HCT116 (cell line): Measurements from ENCODE around the gene CLEC16A. TPM values are rescaled to one million over a fixed set of nuclear protein-coding genes. Genes with fewer than 3 reads are reported as not detected.

Experiments used
- ATAC-seq: fragments of 200-7000 bp; cut with Tn5 transposase; 2 replicates; pipeline ENCODE4 v1.9.1; 2020; ENCODE audit warnings: mild to moderate bottlenecking, moderate library complexity
- BruUV-seq: library from RNA; stranded (reverse); fragments of 400-500 nt; replicated peaks from 2 replicates; lab custom pipeline; 2021; lab: Mats Ljungman, UMichigan
- CTCF ChIA-PET: fragments of 300-600 bp; sonication (Branson Sonifier 250); formaldehyde crosslinking; loops from one replicate; lab custom pipeline; 2021; ENCODE audit warnings: antibody characterized with exemption; lab: Charles Lee
- POLR2A ChIA-PET: fragments of 300-600, 350-600 bp; sonication (Branson Sonifier 250); formaldehyde crosslinking; loops from one replicate; lab custom pipeline; 2021; ENCODE audit warnings: antibody characterized with exemption; lab: Charles Lee
- RAD21 ChIA-PET, 2 experiments: fragments of 300-600 bp; sonication (Branson Sonifier 250); formaldehyde crosslinking; loops; one replicate each; lab custom pipeline; 2023; ENCODE audit warnings: low total read pairs in 2 of 2; ENCODE audit not compliant: uncharacterized antibody in 2 of 2, unreplicated experiment in 2 of 2, low non-redundant PET in 1 of 2; lab: Charles Lee
- DNase-seq: peaks from one replicate; pipeline ENCODE4 v3.0.0-alpha.2; 2010; ENCODE audit warnings: low read depth, low spot score
- H2AFZ ChIP-seq: fragments of 200-600 bp; shearing (Covaris generic), sonication (generic); 2 replicates; pipeline ENCODE4 v1.6.1; 2017; ENCODE audit warnings: low read depth, mixed run types, mixed read lengths, antibody characterized with exemption, low read length; ENCODE audit not compliant: poor library complexity, severe bottlenecking
- H3K27ac ChIP-seq: 2 replicates; pipeline ENCODE4 v1.5.1; 2012; ENCODE audit warnings: low read depth, low read length
- H3K27me3 ChIP-seq: fragments of 200-600 bp; sonication (generic); 2 replicates; pipeline ENCODE4 v1.6.1; 2016; ENCODE audit warnings: mixed run types, low read length, mixed read lengths; ENCODE audit not compliant: insufficient read depth
- H3K36me3 ChIP-seq, 2 experiments: fragments of 200-500 bp in 1 of 2; fragments of 200-600 bp in 1 of 2; sonication (Bioruptor generic) in 1 of 2; sonication (generic) in 1 of 2; 2 replicates each; pipeline versions ENCODE4 v1.5.1 to v1.6.1; 2014 to 2016; ENCODE audit warnings: low read length in 2 of 2, inconsistent platforms in 1 of 2, mixed read lengths in 1 of 2, mixed run types in 1 of 2; ENCODE audit not compliant: insufficient read depth in 2 of 2, control insufficient read depth in 1 of 2
- H3K4me1 ChIP-seq, 2 experiments: fragments of 200-600 bp in 1 of 2; sonication (generic) in 1 of 2; 2 replicates each; pipeline versions ENCODE4 v1.5.1 to v1.6.1; 2012 to 2017; ENCODE audit warnings: low read length in 2 of 2, inconsistent platforms in 1 of 2, mild to moderate bottlenecking in 1 of 2, mixed read lengths in 1 of 2, mixed run types in 1 of 2, moderate library complexity in 1 of 2; ENCODE audit not compliant: insufficient read depth in 2 of 2, control insufficient read depth in 1 of 2
- H3K4me2 ChIP-seq: fragments of 200-600 bp; sonication (generic); 2 replicates; pipeline ENCODE4 v1.6.1; 2017; ENCODE audit warnings: mixed run types, low read length, mixed read lengths
- H3K4me3 ChIP-seq, 2 experiments: fragments of 200-600 bp in 1 of 2; sonication (generic) in 1 of 2; replicated peaks in 1 of 2; 2 replicates each; pipeline ENCODE4 v1.5.1; 2011 to 2016; ENCODE audit warnings: low read length in 2 of 2, control low read depth in 1 of 2, low read depth in 1 of 2, mild to moderate bottlenecking in 1 of 2, mixed read lengths in 1 of 2, mixed run types in 1 of 2
- H3K79me2 ChIP-seq: fragments of 200-600 bp; sonication (generic); 2 replicates; pipeline ENCODE4 v1.6.1; 2017; ENCODE audit warnings: mild to moderate bottlenecking, mixed run types, low read length, moderate library complexity, mixed read lengths; ENCODE audit not compliant: insufficient read depth
- H3K9ac ChIP-seq: fragments of 200-600 bp; sonication (generic); 2 replicates; pipeline ENCODE4 v1.6.1; 2016; ENCODE audit warnings: low read length, mixed read lengths
- H3K9me2 ChIP-seq: fragments of 200-600 bp; sonication (generic), shearing (Covaris generic); 2 replicates; pipeline ENCODE4 v1.6.1; 2017; ENCODE audit warnings: mixed run types, mild to moderate bottlenecking, moderate library complexity; ENCODE audit not compliant: insufficient read depth
- H3K9me3 ChIP-seq, 2 experiments: fragments of 200-500 bp in 1 of 2; fragments of 200-600 bp in 1 of 2; sonication (Bioruptor generic) in 1 of 2; sonication (generic) in 1 of 2; 2 replicates each; pipeline ENCODE4 v1.6.1; 2014 to 2017; ENCODE audit warnings: low read length in 2 of 2, mixed read lengths in 2 of 2, inconsistent platforms in 1 of 2, low read depth in 1 of 2, mild to moderate bottlenecking in 1 of 2, mixed run types in 1 of 2, moderate library complexity in 1 of 2; ENCODE audit not compliant: control insufficient read depth in 1 of 2, insufficient read depth in 1 of 2
- H4K20me1 ChIP-seq: fragments of 200-600 bp; sonication (generic), shearing (Covaris generic); 2 replicates; pipeline ENCODE4 v1.6.1; 2017; ENCODE audit warnings: mixed run types, mild to moderate bottlenecking, moderate library complexity; ENCODE audit not compliant: insufficient read depth
- EGR1 ChIP-seq: IDR thresholded peaks from 2 replicates; pipeline ENCODE4 v1.6.1; 2012; ENCODE audit warnings: low read depth
- ELF1 ChIP-seq: IDR thresholded peaks from 2 replicates; pipeline ENCODE4 v1.6.1; 2012; ENCODE audit warnings: low read depth, borderline replicate concordance
- EZH2 ChIP-seq: fragments of 200-600 bp; sonication (generic); IDR thresholded peaks from 2 replicates; pipeline ENCODE4 v1.6.1; 2017; ENCODE audit warnings: antibody characterized with exemption, mixed run types
- EZH2phosphoT487 ChIP-seq: fragments of 200-600 bp; IDR thresholded peaks from 2 replicates; pipeline ENCODE4 v1.6.1; 2018; ENCODE audit warnings: antibody characterized with exemption, borderline replicate concordance
- POLR2A ChIP-seq: IDR thresholded peaks from 2 replicates; pipeline ENCODE4 v1.7.0; 2011; ENCODE audit warnings: borderline replicate concordance; ENCODE audit not compliant: insufficient read depth, insufficient read length; ENCODE audit errors: extremely low read depth
- SP1 ChIP-seq: IDR thresholded peaks from 2 replicates; pipeline ENCODE4 v1.6.1; 2012; ENCODE audit warnings: low read depth
- SRF ChIP-seq: IDR thresholded peaks from 2 replicates; pipeline ENCODE4 v1.6.1; 2012; ENCODE audit warnings: low read depth
- TCF7L2 ChIP-seq: IDR thresholded peaks from 2 replicates; pipeline ENCODE4 v1.7.0; 2011; ENCODE audit warnings: borderline replicate concordance, inconsistent platforms; ENCODE audit not compliant: insufficient read depth, insufficient read length; ENCODE audit errors: extremely low read depth
- intact Hi-C: fragments of 100-400 bp; cut with micrococcal nuclease; formaldehyde crosslinking; loops from 2 replicates; pipeline ENCODE4 v1.10.0; 2022
- total RNA-seq: library from RNA; stranded (reverse); gene quantifications from one replicate; pipeline ENCODE4 v1.2.1, GENCODE V29; 2021; ENCODE audit not compliant: unreplicated experiment
- TF ChIP-seq, protein P1 (sequence below), 3 experiments: fragments of 200-600 bp in 1 of 3; sonication (generic) in 1 of 3; IDR thresholded peaks in 2 of 3; conservative IDR thresholded peaks in 1 of 3; 2 replicates each; pipeline ENCODE4 v1.5.1; 2012 to 2017; ENCODE audit warnings: low read depth in 2 of 3, low read length in 2 of 3, antibody characterized with exemption in 1 of 3, borderline replicate concordance in 1 of 3, control low read depth in 1 of 3, mild to moderate bottlenecking in 1 of 3, mixed read lengths in 1 of 3, mixed run types in 1 of 3, moderate library complexity in 1 of 3; ENCODE audit not compliant: insufficient read depth in 1 of 3
- TF ChIP-seq, protein P2 (sequence below): IDR thresholded peaks from 2 replicates; pipeline ENCODE4 v1.6.1; 2012
- TF ChIP-seq, protein P3 (sequence below): IDR thresholded peaks from 2 replicates; pipeline ENCODE4 v1.6.1; 2011; ENCODE audit warnings: mild to moderate bottlenecking, low read length, moderate library complexity; ENCODE audit not compliant: insufficient replicate concordance; ENCODE audit errors: extremely low read depth

CLEC16A gene
- total RNA-seq, 1 experiment from 2014 or later = 18.0 TPM

DNA sequence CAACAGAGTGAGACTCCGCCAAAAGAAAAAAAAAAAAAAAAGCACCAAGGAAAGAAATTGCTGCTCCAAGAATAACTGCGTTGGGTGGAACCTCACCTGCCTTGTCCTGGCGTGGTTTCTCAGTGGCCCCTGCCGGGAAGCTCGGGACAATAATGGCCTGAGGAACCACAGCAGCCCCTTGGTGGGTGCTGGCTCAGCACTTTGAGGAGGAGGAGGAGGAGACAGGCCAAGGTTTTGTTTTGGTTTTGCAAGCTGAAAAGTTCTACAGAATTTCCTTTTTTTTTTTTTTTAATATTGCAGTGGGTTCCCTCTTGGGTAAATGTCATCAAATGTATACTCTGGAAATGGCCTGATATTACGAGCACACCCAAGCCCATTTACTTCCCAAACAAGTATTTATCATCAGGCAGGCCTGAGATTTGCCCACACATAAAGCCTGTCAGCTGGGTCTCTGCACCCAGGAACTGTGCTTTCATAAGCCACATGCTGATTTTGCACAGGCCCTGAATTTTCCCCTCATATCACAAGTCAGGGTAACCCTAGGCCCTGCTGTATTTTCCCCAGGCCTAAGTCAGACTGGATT lies 233.3 kb downstream of the CLEC16A start:
- BruUV-seq = no TSS peak
- Histone ChIP-seq H3K4me1 (peaks cover 4 to 18% of the 10 kb centered on the region in 2 experiments; a peak in 3 of 4 replicates), H3K79me2 (no peaks in the 10 kb centered on the region), H3K4me2 (no peak overlapping the region)
- POLR2A ChIA-PET = interaction anchor here (0.7 kb wide), 1 partner anchor 24 kb away, joined by 3 read pairs; no protein-coding TSS in a partner anchor
- TF ChIP-seq TCF7L2 = no peak
- TF ChIP-seq POLR2A = no peak
- TF ChIP-seq, protein P1, sequence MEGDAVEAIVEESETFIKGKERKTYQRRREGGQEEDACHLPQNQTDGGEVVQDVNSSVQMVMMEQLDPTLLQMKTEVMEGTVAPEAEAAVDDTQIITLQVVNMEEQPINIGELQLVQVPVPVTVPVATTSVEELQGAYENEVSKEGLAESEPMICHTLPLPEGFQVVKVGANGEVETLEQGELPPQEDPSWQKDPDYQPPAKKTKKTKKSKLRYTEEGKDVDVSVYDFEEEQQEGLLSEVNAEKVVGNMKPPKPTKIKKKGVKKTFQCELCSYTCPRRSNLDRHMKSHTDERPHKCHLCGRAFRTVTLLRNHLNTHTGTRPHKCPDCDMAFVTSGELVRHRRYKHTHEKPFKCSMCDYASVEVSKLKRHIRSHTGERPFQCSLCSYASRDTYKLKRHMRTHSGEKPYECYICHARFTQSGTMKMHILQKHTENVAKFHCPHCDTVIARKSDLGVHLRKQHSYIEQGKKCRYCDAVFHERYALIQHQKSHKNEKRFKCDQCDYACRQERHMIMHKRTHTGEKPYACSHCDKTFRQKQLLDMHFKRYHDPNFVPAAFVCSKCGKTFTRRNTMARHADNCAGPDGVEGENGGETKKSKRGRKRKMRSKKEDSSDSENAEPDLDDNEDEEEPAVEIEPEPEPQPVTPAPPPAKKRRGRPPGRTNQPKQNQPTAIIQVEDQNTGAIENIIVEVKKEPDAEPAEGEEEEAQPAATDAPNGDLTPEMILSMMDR (IDR thresholded peaks at IDR 0.05 in 2 of 3, conservative IDR thresholded peaks at IDR 0.05 in 1 of 3; ENCODE audit: borderline replicate concordance in 1 of 3, insufficient read depth in 1 of 3, low read depth in 2 of 3, low read length in 2 of 3) = no peak
- TF ChIP-seq, all 23 proteins: peak for 0
- ChIA-PET CTCF (no interaction called here), RAD21 (interaction anchor here in 1 of 2 experiments (0.7 kb wide), 1 partner anchor 72 kb away, joined by 3 read pairs; no protein-coding TSS in a partner anchor)
- H2AFZ ChIP-seq = no peak overlapping the region
- H3K27ac ChIP-seq = no peak overlapping the region
- no peaks in the 10 kb centered on the region for H3K9me3 ChIP-seq
- no peaks in the 10 kb centered on the region for H4K20me1 ChIP-seq
- ATAC-seq = no peak
- no peak overlapping the region for H3K4me3 ChIP-seq
- no peak overlapping the region for H3K9ac ChIP-seq
- DNase-seq = no peak
- no peaks in the 10 kb centered on the region; a peak in 1 of 4 replicates for H3K36me3 ChIP-seq
- intact Hi-C loops = no loop called here
- H3K27me3 ChIP-seq = no peaks in the 10 kb centered on the region
- no peaks in the 10 kb centered on the region for H3K9me2 ChIP-seq

DNA sequence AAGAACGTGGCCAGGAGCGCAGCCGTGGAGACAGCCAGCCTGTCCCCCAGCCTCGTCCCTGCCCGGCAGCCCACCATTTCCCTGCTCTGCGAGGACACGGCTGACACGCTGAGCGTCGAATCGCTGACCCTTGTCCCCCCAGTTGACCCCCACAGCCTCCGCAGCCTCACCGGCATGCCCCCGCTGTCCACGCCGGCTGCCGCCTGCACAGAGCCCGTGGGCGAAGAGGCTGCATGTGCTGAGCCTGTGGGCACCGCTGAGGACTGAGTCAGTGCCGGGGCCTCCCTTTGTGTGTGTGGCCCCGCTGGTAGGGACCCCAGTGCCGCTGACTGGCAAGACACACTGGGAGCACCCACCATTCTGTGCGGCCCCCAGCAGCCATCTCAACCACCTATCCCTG lies 234.1 kb downstream of the CLEC16A start:
- TF ChIP-seq EZH2 (no peak), ELF1 (no peak), EZH2phosphoT487 (no peak), POLR2A (no peak), EGR1 (no peak), SP1 (no peak), SRF (no peak)
- TF ChIP-seq, protein P2, sequence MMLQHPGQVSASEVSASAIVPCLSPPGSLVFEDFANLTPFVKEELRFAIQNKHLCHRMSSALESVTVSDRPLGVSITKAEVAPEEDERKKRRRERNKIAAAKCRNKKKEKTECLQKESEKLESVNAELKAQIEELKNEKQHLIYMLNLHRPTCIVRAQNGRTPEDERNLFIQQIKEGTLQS = no peak
- TF ChIP-seq, protein P3, sequence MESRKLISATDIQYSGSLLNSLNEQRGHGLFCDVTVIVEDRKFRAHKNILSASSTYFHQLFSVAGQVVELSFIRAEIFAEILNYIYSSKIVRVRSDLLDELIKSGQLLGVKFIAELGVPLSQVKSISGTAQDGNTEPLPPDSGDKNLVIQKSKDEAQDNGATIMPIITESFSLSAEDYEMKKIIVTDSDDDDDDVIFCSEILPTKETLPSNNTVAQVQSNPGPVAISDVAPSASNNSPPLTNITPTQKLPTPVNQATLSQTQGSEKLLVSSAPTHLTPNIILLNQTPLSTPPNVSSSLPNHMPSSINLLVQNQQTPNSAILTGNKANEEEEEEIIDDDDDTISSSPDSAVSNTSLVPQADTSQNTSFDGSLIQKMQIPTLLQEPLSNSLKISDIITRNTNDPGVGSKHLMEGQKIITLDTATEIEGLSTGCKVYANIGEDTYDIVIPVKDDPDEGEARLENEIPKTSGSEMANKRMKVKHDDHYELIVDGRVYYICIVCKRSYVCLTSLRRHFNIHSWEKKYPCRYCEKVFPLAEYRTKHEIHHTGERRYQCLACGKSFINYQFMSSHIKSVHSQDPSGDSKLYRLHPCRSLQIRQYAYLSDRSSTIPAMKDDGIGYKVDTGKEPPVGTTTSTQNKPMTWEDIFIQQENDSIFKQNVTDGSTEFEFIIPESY = no peak
- intact Hi-C loops = no loop called here
- ATAC-seq = no peak
- ChIA-PET RAD21 (no interaction called here), CTCF (no interaction called here), POLR2A (no interaction called here)
- H4K20me1 ChIP-seq = no peaks in the 10 kb centered on the region
- DNase-seq = no peak
- no peak overlapping the region for H3K4me2 ChIP-seq
- no peaks in the 10 kb centered on the region; a peak in 1 of 4 replicates for H3K36me3 ChIP-seq
- no peaks in the 10 kb centered on the region for H3K9me3 ChIP-seq
- H3K27ac ChIP-seq = no peak overlapping the region
- H3K79me2 ChIP-seq = no peaks in the 10 kb centered on the region
- BruUV-seq = no TSS peak
- H3K9me2 ChIP-seq = no peaks in the 10 kb centered on the region
- no peak overlapping the region for H3K9ac ChIP-seq
- H3K27me3 ChIP-seq = no peaks in the 10 kb centered on the region
- H3K4me3 ChIP-seq = no peak overlapping the region
- H3K4me1 ChIP-seq = peaks cover 0 to 14% of the 10 kb centered on the region in 2 experiments; a peak in 3 of 4 replicates
- H2AFZ ChIP-seq = no peak overlapping the region
